ENCODE measurements around the gene OSBP2. TPM values are rescaled to one million over a fixed set of nuclear protein-coding genes. Genes with fewer than 3 reads are reported as not detected.

The OSBP2 gene
- total and polyA plus RNA-seq, 10 of the 15 experiments (the other 5 are each of a cell fraction or from before 2014, with no cell fraction given) = 0.11 to 7.7 (median 3.6) TPM

DNA sequence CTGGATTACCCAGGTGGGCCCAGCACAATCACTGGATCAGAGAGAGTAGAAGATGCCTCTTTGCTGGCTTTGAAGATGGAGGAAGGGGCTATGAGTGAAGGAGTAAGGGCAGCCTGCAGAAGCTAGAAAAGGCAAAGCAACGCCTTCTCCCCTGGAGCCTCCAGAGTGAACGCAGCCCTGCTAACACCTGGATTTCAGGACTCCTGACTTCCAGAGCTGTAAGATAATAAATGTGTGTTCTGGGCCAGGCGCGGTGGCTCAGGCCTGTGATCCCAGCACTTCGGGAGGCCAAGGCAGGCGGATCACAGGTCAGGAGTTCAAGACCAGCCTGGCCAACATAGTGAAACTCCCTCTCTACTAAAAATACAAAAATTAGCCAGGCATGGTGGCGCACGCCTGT is 171.5 kb downstream of the OSBP2 start:
- no peaks in the 10 kb centered on the region for H3K79me2 ChIP-seq (ENCODE audit: control insufficient read depth, insufficient read depth, low read length)
- H3K9me3 ChIP-seq (replicated peaks; ENCODE audit: control insufficient read depth, insufficient read depth, low read length) = no peaks in the 10 kb centered on the region
- no peaks in the 10 kb centered on the region for H4K20me1 ChIP-seq (ENCODE audit: control insufficient read depth, insufficient read depth)
- H3K27ac ChIP-seq (ENCODE audit: control insufficient read depth, insufficient read depth) = no peak overlapping the region
- no peaks in the 10 kb centered on the region for H3K27me3 ChIP-seq (replicated peaks in 1 of 2; ENCODE audit: control insufficient read depth in 2 of 2, insufficient read depth in 2 of 2, low read length in 1 of 2)
- H3K36me3 ChIP-seq (ENCODE audit: control insufficient read depth in 2 of 2, insufficient read depth in 2 of 2, low read length in 1 of 2) = no peaks in the 10 kb centered on the region
- no peak overlapping the region for H3K4me2 ChIP-seq (ENCODE audit: control insufficient read depth, insufficient read depth)
- 44% methylated on average over 8 of the region's 8 CpGs for WGBS (ENCODE audit: insufficient coverage, insufficient replicate concordance, low lambda C conversion rate, missing lambda C conversion rate)
- ChIA-PET RAD21 (ENCODE audit: unreplicated experiment) (no interaction called here), SMC1A (ENCODE audit: uncharacterized antibody, unreplicated experiment) (no interaction called here), POLR2A (no interaction called here), CTCF (no interaction called here)
- in situ Hi-C loops (cut with MboI) (no loop called here), intact Hi-C loops (cut with micrococcal nuclease; ENCODE audit: unreplicated experiment) (no loop called here)
- H2AFZ ChIP-seq (ENCODE audit: control insufficient read depth, low read depth, low read length) = no peak overlapping the region
- no peak for DNase-seq (ENCODE audit: low read depth, low spot score)
- no peak overlapping the region for H3K4me3 ChIP-seq
- ATAC-seq = no peak
- no TSS peak for BruUV-seq (replicated peaks)
- no peaks in the 10 kb centered on the region for H3K4me1 ChIP-seq (ENCODE audit: control insufficient read depth, insufficient read depth, low read length)
- H3K9ac ChIP-seq (ENCODE audit: control insufficient read depth, insufficient read depth, low read length) = no peak overlapping the region
- FAIRE-seq = no peak
- TF ChIP-seq MXI1 (IDR thresholded peaks at IDR 0.05; ENCODE audit: low read depth, low read length) (no peak), GATAD2B (conservative IDR thresholded peaks at IDR 0.05; ENCODE audit: low read depth) (no peak), CBX5 (IDR thresholded peaks at IDR 0.05; ENCODE audit: low read depth) (no peak), FOS (IDR thresholded peaks at IDR 0.05; ENCODE audit: borderline replicate concordance, extremely low read depth, insufficient read length) (no peak), SMC3 (IDR thresholded peaks at IDR 0.05; ENCODE audit: borderline replicate concordance, low read length) (no peak), NR2C2 (IDR thresholded peaks at IDR 0.05; ENCODE audit: borderline replicate concordance, control insufficient read depth, insufficient read length, low read depth) (no peak), MEF2A (IDR thresholded peaks at IDR 0.05; ENCODE audit: insufficient read depth, low read depth, low read length) (no peak), ASH2L (IDR thresholded peaks at IDR 0.05; ENCODE audit: borderline replicate concordance, low read depth) (no peak), POLR2A (IDR thresholded peaks at IDR 0.05; ENCODE audit: low read depth, low read length) (no peak), TCF12 (IDR thresholded peaks at IDR 0.05; ENCODE audit: low read depth, low read length) (no peak)
- TF ChIP-seq, protein P1, sequence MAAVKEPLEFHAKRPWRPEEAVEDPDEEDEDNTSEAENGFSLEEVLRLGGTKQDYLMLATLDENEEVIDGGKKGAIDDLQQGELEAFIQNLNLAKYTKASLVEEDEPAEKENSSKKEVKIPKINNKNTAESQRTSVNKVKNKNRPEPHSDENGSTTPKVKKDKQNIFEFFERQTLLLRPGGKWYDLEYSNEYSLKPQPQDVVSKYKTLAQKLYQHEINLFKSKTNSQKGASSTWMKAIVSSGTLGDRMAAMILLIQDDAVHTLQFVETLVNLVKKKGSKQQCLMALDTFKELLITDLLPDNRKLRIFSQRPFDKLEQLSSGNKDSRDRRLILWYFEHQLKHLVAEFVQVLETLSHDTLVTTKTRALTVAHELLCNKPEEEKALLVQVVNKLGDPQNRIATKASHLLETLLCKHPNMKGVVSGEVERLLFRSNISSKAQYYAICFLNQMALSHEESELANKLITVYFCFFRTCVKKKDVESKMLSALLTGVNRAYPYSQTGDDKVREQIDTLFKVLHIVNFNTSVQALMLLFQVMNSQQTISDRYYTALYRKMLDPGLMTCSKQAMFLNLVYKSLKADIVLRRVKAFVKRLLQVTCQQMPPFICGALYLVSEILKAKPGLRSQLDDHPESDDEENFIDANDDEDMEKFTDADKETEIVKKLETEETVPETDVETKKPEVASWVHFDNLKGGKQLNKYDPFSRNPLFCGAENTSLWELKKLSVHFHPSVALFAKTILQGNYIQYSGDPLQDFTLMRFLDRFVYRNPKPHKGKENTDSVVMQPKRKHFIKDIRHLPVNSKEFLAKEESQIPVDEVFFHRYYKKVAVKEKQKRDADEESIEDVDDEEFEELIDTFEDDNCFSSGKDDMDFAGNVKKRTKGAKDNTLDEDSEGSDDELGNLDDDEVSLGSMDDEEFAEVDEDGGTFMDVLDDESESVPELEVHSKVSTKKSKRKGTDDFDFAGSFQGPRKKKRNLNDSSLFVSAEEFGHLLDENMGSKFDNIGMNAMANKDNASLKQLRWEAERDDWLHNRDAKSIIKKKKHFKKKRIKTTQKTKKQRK (IDR thresholded peaks at IDR 0.05; ENCODE audit: low read depth, low read length) = no peak
- TF ChIP-seq, protein P2, sequence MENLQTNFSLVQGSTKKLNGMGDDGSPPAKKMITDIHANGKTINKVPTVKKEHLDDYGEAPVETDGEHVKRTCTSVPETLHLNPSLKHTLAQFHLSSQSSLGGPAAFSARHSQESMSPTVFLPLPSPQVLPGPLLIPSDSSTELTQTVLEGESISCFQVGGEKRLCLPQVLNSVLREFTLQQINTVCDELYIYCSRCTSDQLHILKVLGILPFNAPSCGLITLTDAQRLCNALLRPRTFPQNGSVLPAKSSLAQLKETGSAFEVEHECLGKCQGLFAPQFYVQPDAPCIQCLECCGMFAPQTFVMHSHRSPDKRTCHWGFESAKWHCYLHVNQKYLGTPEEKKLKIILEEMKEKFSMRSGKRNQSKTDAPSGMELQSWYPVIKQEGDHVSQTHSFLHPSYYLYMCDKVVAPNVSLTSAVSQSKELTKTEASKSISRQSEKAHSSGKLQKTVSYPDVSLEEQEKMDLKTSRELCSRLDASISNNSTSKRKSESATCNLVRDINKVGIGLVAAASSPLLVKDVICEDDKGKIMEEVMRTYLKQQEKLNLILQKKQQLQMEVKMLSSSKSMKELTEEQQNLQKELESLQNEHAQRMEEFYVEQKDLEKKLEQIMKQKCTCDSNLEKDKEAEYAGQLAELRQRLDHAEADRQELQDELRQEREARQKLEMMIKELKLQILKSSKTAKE (IDR thresholded peaks at IDR 0.05; ENCODE audit: low read depth, poor library complexity, severe bottlenecking) = no peak
- TF ChIP-seq, protein P3, sequence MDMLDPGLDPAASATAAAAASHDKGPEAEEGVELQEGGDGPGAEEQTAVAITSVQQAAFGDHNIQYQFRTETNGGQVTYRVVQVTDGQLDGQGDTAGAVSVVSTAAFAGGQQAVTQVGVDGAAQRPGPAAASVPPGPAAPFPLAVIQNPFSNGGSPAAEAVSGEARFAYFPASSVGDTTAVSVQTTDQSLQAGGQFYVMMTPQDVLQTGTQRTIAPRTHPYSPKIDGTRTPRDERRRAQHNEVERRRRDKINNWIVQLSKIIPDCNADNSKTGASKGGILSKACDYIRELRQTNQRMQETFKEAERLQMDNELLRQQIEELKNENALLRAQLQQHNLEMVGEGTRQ (IDR thresholded peaks at IDR 0.05; ENCODE audit: borderline replicate concordance, low read depth, low read length) = no peak
- TF ChIP-seq, protein P4, sequence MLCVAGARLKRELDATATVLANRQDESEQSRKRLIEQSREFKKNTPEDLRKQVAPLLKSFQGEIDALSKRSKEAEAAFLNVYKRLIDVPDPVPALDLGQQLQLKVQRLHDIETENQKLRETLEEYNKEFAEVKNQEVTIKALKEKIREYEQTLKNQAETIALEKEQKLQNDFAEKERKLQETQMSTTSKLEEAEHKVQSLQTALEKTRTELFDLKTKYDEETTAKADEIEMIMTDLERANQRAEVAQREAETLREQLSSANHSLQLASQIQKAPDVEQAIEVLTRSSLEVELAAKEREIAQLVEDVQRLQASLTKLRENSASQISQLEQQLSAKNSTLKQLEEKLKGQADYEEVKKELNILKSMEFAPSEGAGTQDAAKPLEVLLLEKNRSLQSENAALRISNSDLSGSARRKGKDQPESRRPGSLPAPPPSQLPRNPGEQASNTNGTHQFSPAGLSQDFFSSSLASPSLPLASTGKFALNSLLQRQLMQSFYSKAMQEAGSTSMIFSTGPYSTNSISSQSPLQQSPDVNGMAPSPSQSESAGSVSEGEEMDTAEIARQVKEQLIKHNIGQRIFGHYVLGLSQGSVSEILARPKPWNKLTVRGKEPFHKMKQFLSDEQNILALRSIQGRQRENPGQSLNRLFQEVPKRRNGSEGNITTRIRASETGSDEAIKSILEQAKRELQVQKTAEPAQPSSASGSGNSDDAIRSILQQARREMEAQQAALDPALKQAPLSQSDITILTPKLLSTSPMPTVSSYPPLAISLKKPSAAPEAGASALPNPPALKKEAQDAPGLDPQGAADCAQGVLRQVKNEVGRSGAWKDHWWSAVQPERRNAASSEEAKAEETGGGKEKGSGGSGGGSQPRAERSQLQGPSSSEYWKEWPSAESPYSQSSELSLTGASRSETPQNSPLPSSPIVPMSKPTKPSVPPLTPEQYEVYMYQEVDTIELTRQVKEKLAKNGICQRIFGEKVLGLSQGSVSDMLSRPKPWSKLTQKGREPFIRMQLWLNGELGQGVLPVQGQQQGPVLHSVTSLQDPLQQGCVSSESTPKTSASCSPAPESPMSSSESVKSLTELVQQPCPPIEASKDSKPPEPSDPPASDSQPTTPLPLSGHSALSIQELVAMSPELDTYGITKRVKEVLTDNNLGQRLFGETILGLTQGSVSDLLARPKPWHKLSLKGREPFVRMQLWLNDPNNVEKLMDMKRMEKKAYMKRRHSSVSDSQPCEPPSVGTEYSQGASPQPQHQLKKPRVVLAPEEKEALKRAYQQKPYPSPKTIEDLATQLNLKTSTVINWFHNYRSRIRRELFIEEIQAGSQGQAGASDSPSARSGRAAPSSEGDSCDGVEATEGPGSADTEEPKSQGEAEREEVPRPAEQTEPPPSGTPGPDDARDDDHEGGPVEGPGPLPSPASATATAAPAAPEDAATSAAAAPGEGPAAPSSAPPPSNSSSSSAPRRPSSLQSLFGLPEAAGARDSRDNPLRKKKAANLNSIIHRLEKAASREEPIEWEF (IDR thresholded peaks at IDR 0.05; ENCODE audit: insufficient replicate concordance, low read depth, low read length) = no peak
